H1 (cell line): ENCODE results near the gene PRPF18. TPM values are rescaled to one million over a fixed set of nuclear protein-coding genes. Genes with fewer than 3 reads are reported as not detected.

Experiments used
- CTCF ChIA-PET: fragments of 300-600 bp; sonication (Branson Sonifier 250); formaldehyde crosslinking; loops from one replicate; lab custom pipeline; 2021; ENCODE audit not compliant: partially characterized antibody; lab: Charles Lee
- POLR2A ChIA-PET: fragments of 300-600 bp; sonication (Branson Sonifier 250); formaldehyde crosslinking; loops from one replicate; lab custom pipeline; 2021; ENCODE audit warnings: inconsistent platforms; ENCODE audit not compliant: partially characterized antibody; lab: Charles Lee
- DNase-seq, 2 experiments: peaks; one replicate each; pipeline versions ENCODE4 v3.0.0 to v3.0.0-alpha.2; 2010 to 2022; ENCODE audit warnings: low spot score in 2 of 2, low read depth in 1 of 2, mixed read lengths in 1 of 2
- FAIRE-seq: peaks from 2 replicates; lab custom pipeline; 2011; peaks lifted over from hg19 to GRCh38; lab: Jason Lieb, UNC
- H2AFZ ChIP-seq: 2 replicates; pipeline ENCODE4 v1.8.1; 2012; ENCODE audit warnings: low read length, inconsistent platforms
- H2AK5ac ChIP-seq: 2 replicates; pipeline ENCODE4 v1.6.1; 2013; ENCODE audit warnings: low read depth, low read length
- H2BK120ac ChIP-seq: replicated peaks from 2 replicates; pipeline ENCODE3; 2013; ENCODE audit warnings: low read depth, low read length, inconsistent platforms
- H2BK12ac ChIP-seq: 2 replicates; pipeline ENCODE4 v1.6.1; 2013; ENCODE audit warnings: low read depth, low read length
- H2BK15ac ChIP-seq: 2 replicates; pipeline ENCODE4 v1.6.1; 2013; ENCODE audit warnings: low read length
- H2BK20ac ChIP-seq: 2 replicates; pipeline ENCODE4 v1.6.1; 2013; ENCODE audit warnings: low read length
- H2BK5ac ChIP-seq: 2 replicates; pipeline ENCODE4 v1.6.1; 2013; ENCODE audit warnings: low read depth, low read length
- H3K14ac ChIP-seq: 2 replicates; pipeline ENCODE4 v1.6.1; 2013; ENCODE audit warnings: inconsistent platforms; ENCODE audit not compliant: insufficient read length
- H3K18ac ChIP-seq: 2 replicates; pipeline ENCODE4 v1.6.1; 2013; ENCODE audit warnings: low read length; ENCODE audit errors: extremely low read depth
- H3K23ac ChIP-seq: 2 replicates; pipeline ENCODE4 v1.6.1; 2013; ENCODE audit warnings: inconsistent platforms; ENCODE audit not compliant: insufficient read length
- H3K23me2 ChIP-seq: 2 replicates; pipeline ENCODE4 v1.6.1; 2013; ENCODE audit warnings: low read depth, low read length
- H3K27ac ChIP-seq: 2 replicates; pipeline ENCODE4 v1.6.1; 2011; ENCODE audit warnings: low read depth, low read length, inconsistent platforms
- H3K27me3 ChIP-seq, 4 experiments: replicated peaks in 1 of 4; 1 replicate in 1 of 4; 2 replicates in 3 of 4; pipeline versions ENCODE4 v1.6.1 to v1.8.1; 2011 to 2013; ENCODE audit warnings: low read length in 3 of 4, mild to moderate bottlenecking in 3 of 4, inconsistent platforms in 2 of 4, mixed read lengths in 2 of 4, moderate library complexity in 1 of 4; ENCODE audit not compliant: control insufficient read depth in 3 of 4, insufficient read depth in 3 of 4; ENCODE audit errors: extremely low read depth in 1 of 4
- H3K36me3 ChIP-seq, 4 experiments: 2 replicates each; pipeline versions ENCODE4 v1.6.1 to v1.8.1; 2011 to 2013; ENCODE audit warnings: mild to moderate bottlenecking in 4 of 4, low read length in 3 of 4, moderate library complexity in 2 of 4, control low read depth in 1 of 4, inconsistent platforms in 1 of 4; ENCODE audit not compliant: insufficient read depth in 4 of 4, control insufficient read depth in 2 of 4
- H3K4ac ChIP-seq: replicated peaks from 2 replicates; pipeline ENCODE3; 2013; ENCODE audit warnings: low read length, low read depth, mixed read lengths, inconsistent platforms; ENCODE audit not compliant: insufficient read length
- H3K4me1 ChIP-seq, 4 experiments: replicated peaks in 1 of 4; 1 replicate in 1 of 4; 2 replicates in 3 of 4; pipeline versions ENCODE4 v1.6.1 to v1.8.1; 2011 to 2013; ENCODE audit warnings: low read length in 3 of 4, inconsistent platforms in 2 of 4, mixed read lengths in 1 of 4; ENCODE audit not compliant: insufficient read depth in 4 of 4, control insufficient read depth in 3 of 4
- H3K4me2 ChIP-seq, 2 experiments: 2 replicates each; pipeline versions ENCODE4 v1.6.1 to v1.8.1; 2011 to 2013; ENCODE audit warnings: low read depth in 2 of 2, low read length in 2 of 2, control low read depth in 1 of 2, inconsistent platforms in 1 of 2, mild to moderate bottlenecking in 1 of 2; ENCODE audit not compliant: insufficient read depth in 1 of 2
- H3K4me3 ChIP-seq, 4 experiments: fragments of 200-600, 300-600 bp in 1 of 4; sonication (generic), shearing (Covaris generic), sonication (Bioruptor Twin) in 1 of 4; 2 replicates each; pipeline versions ENCODE4 v1.5.1 to v1.8.1; 2011 to 2016; ENCODE audit warnings: low read length in 4 of 4, low read depth in 3 of 4, control low read depth in 2 of 4, inconsistent platforms in 2 of 4, mild to moderate bottlenecking in 2 of 4, mixed read lengths in 1 of 4, moderate library complexity in 1 of 4; ENCODE audit not compliant: insufficient read depth in 2 of 4; ENCODE audit errors: extremely low read depth in 1 of 4
- H3K56ac ChIP-seq: replicated peaks from 2 replicates; pipeline ENCODE3; 2013; ENCODE audit warnings: low read depth, mild to moderate bottlenecking, mixed read lengths, low read length, inconsistent platforms; ENCODE audit not compliant: insufficient read length
- H3K79me1 ChIP-seq: 2 replicates; pipeline ENCODE4 v1.6.1; 2013; ENCODE audit warnings: low read depth, low read length, control low read depth
- H3K79me2 ChIP-seq, 2 experiments: 2 replicates each; pipeline versions ENCODE4 v1.6.1 to v1.8.1; 2012 to 2013; ENCODE audit warnings: low read length in 2 of 2, mild to moderate bottlenecking in 2 of 2, inconsistent platforms in 1 of 2; ENCODE audit not compliant: insufficient read depth in 2 of 2, control insufficient read depth in 1 of 2
- H3K9ac ChIP-seq, 4 experiments: replicated peaks in 1 of 4; 1 replicate in 1 of 4; 2 replicates in 3 of 4; pipeline versions ENCODE4 v1.6.1 to v1.8.1; 2011 to 2013; ENCODE audit warnings: low read depth in 3 of 4, low read length in 3 of 4, control low read depth in 2 of 4, mild to moderate bottlenecking in 2 of 4, moderate library complexity in 2 of 4, inconsistent platforms in 1 of 4; ENCODE audit errors: extremely low read depth in 1 of 4
- H3K9me3 ChIP-seq, 2 experiments: 2 replicates each; pipeline versions ENCODE4 v1.6.1 to v1.8.1; 2012 to 2013; ENCODE audit warnings: mild to moderate bottlenecking in 2 of 2, moderate library complexity in 2 of 2, control low read depth in 1 of 2, inconsistent platforms in 1 of 2, low read depth in 1 of 2, low read length in 1 of 2, mixed read lengths in 1 of 2; ENCODE audit not compliant: insufficient read depth in 2 of 2
- H4K20me1 ChIP-seq, 2 experiments: replicated peaks in 1 of 2; 2 replicates each; pipeline versions ENCODE3 to v1.8.1; 2011 to 2013; ENCODE audit warnings: inconsistent platforms in 2 of 2, low read length in 2 of 2, mild to moderate bottlenecking in 1 of 2; ENCODE audit not compliant: insufficient read depth in 2 of 2, control insufficient read depth in 1 of 2
- H4K5ac ChIP-seq: 2 replicates; pipeline ENCODE4 v1.6.1; 2013; ENCODE audit warnings: low read length, low read depth, mixed read lengths, inconsistent platforms; ENCODE audit not compliant: insufficient read length
- H4K8ac ChIP-seq: 2 replicates; pipeline ENCODE4 v1.8.0; 2013; ENCODE audit warnings: mild to moderate bottlenecking, moderate library complexity, low read length, inconsistent platforms; ENCODE audit not compliant: insufficient read depth; ENCODE audit errors: extremely low read depth
- H4K91ac ChIP-seq: replicated peaks from 2 replicates; pipeline ENCODE3; 2013; ENCODE audit warnings: low read length, mixed read lengths, inconsistent platforms; ENCODE audit not compliant: insufficient read length
- ASH2L ChIP-seq: fragments of 200-600, 300-600 bp; sonication (generic); IDR thresholded peaks from one replicate; pipeline ENCODE4 v1.7.1; 2017; ENCODE audit warnings: low read length
- CTCF ChIP-seq, 3 experiments: IDR thresholded peaks; 1 replicate in 2 of 3; 2 replicates in 1 of 3; pipeline versions ENCODE4 v1.5.1 to v1.6.1; 2011; ENCODE audit warnings: low read length in 3 of 3, mild to moderate bottlenecking in 3 of 3, inconsistent platforms in 2 of 3, low read depth in 1 of 3, moderate library complexity in 1 of 3; ENCODE audit not compliant: insufficient read depth in 1 of 3; ENCODE audit errors: control extremely low read depth in 1 of 3
- GABPA ChIP-seq: IDR thresholded peaks from 2 replicates; pipeline ENCODE4 v1.6.1; 2011; ENCODE audit warnings: mild to moderate bottlenecking, low read length, moderate library complexity, borderline replicate concordance; ENCODE audit not compliant: insufficient read depth
- RFX5 ChIP-seq: IDR thresholded peaks from 2 replicates; pipeline ENCODE4 v1.6.1; 2011; ENCODE audit warnings: low read depth, low read length, improper control_type of control experiment, borderline replicate concordance
- SP1 ChIP-seq: IDR thresholded peaks from 2 replicates; pipeline ENCODE4 v1.6.1; 2011; ENCODE audit warnings: low read depth, low read length
- TAF1 ChIP-seq: IDR thresholded peaks from 2 replicates; pipeline ENCODE4 v1.6.1; 2011; ENCODE audit warnings: mild to moderate bottlenecking, low read depth, low read length
- YY1 ChIP-seq: IDR thresholded peaks from 2 replicates; pipeline ENCODE4 v1.6.1; 2011; ENCODE audit warnings: low read depth, mild to moderate bottlenecking, low read length
- WGBS, 2 experiments: shearing (Covaris generic) in 1 of 2; methylation state at CpG; one replicate each; pipeline versions ENCODE4 v1.1.6 to v1.1.7; 2013 to 2015; ENCODE audit warnings: low lambda C conversion rate in 2 of 2, mixed read lengths in 2 of 2, inconsistent platforms in 1 of 2, low coverage in 1 of 2, missing lambda C conversion rate in 1 of 2; ENCODE audit not compliant: insufficient replicate concordance in 2 of 2, insufficient coverage in 1 of 2, insufficient read length in 1 of 2; ENCODE audit errors: extremely low coverage in 1 of 2, missing lambda C conversion rate in 1 of 2; 5-methylcytosine and 5-hydroxymethylcytosine counted together
- polyA plus RNA-seq, 7 experiments: library from polyadenylated mRNA; depleted of rRNA in 3 of 7; stranded (reverse) in 5 of 7; unstranded in 2 of 7; fragments of >200 nt in 5 of 7; fragments of 200-250 nt in 2 of 7; gene quantifications; 1 replicate in 5 of 7; 2 replicates in 1 of 7; 4 replicates in 1 of 7; pipeline versions ENCODE4 v1.2.1 to v1.2.3, GENCODE V29; 2011 to 2013; ENCODE audit warnings: missing spikeins in 2 of 7, mixed read lengths in 2 of 7
- total RNA-seq: library from RNA; stranded (reverse); fragmentation: NEBNext Ultra II Directional; extraction: Animal tissue kit (Norgen Biotek cat#: 25700); gene quantifications from 2 replicates; pipeline ENCODE4 v1.2.1, GENCODE V29; 2021

PRPF18 gene
- total and polyA plus RNA-seq, 2 of the 8 experiments (the other 6 are each of a cell fraction or from before 2014, with no cell fraction given), result 3.8 to 12.6 TPM

GRCh38 chr10:13642293-13642692 lies 55.5 kb downstream of the PRPF18 start:
- Histone ChIP-seq H2BK120ac (no peak overlapping the region), H3K18ac (no peak overlapping the region), H2BK15ac (no peak overlapping the region), H3K79me1 (no peaks in the 10 kb centered on the region), H3K4me2 (no peak overlapping the region), H3K36me3 (peaks cover 4 to 34% (median 14%) of the 10 kb centered on the region in 4 experiments; a peak in 7 of 8 replicates), H3K9me3 (peaks cover 15 to 23% of the 10 kb centered on the region in 2 experiments; a peak in 3 of 4 replicates), H2BK20ac (no peak overlapping the region), H3K4ac (no peak overlapping the region), H3K23ac (no peak overlapping the region), H3K4me1 (no peaks in the 10 kb centered on the region), H4K5ac (no peak overlapping the region), H2AK5ac (no peak overlapping the region), H3K9ac (no peak overlapping the region), H3K4me3 (no peak overlapping the region), H2AFZ (no peak overlapping the region), H3K27ac (no peak overlapping the region), H3K56ac (no peak overlapping the region), H3K23me2 (no peaks in the 10 kb centered on the region), H3K27me3 (no peaks in the 10 kb centered on the region), H3K14ac (no peak overlapping the region), H2BK12ac (no peak overlapping the region), H4K20me1 (no peaks in the 10 kb centered on the region), H3K79me2 (no peaks in the 10 kb centered on the region), H4K91ac (no peak overlapping the region), H2BK5ac (no peak overlapping the region), H4K8ac (no peak overlapping the region)
- FAIRE-seq, result no peak
- ChIA-PET CTCF (interaction anchor here (1.2 kb wide), 1 partner anchor 9 kb away, joined by 3 read pairs; no protein-coding TSS in a partner anchor), POLR2A (interaction anchor here (0.6 to 2.0 kb wide), 4 partner anchors 9 to 116 kb away, joined by 3 to 6 read pairs (median 4); no protein-coding TSS in a partner anchor)
- TF ChIP-seq CTCF (IDR thresholded peaks at IDR 0.05; ENCODE audit: control extremely low read depth in 1 of 3, insufficient read depth in 1 of 3, low read depth in 1 of 3, low read length in 3 of 3), result no peak
- no peak for TF ChIP-seq RFX5
- no peak for TF ChIP-seq ASH2L
- TF ChIP-seq GABPA, result no peak
- no peak for TF ChIP-seq YY1
- TF ChIP-seq TAF1, result no peak
- TF ChIP-seq SP1, result no peak
- DNase-seq, result peak in 1 of 2 experiments; percentile 13
- WGBS, 2 experiments, result 81% methylated on average over 2 of the region's 2 CpGs; no CpG with 5 or more reads in 1 of the 2 experiments
